ENCODE data around the gene PPP1R18.

DNA sequence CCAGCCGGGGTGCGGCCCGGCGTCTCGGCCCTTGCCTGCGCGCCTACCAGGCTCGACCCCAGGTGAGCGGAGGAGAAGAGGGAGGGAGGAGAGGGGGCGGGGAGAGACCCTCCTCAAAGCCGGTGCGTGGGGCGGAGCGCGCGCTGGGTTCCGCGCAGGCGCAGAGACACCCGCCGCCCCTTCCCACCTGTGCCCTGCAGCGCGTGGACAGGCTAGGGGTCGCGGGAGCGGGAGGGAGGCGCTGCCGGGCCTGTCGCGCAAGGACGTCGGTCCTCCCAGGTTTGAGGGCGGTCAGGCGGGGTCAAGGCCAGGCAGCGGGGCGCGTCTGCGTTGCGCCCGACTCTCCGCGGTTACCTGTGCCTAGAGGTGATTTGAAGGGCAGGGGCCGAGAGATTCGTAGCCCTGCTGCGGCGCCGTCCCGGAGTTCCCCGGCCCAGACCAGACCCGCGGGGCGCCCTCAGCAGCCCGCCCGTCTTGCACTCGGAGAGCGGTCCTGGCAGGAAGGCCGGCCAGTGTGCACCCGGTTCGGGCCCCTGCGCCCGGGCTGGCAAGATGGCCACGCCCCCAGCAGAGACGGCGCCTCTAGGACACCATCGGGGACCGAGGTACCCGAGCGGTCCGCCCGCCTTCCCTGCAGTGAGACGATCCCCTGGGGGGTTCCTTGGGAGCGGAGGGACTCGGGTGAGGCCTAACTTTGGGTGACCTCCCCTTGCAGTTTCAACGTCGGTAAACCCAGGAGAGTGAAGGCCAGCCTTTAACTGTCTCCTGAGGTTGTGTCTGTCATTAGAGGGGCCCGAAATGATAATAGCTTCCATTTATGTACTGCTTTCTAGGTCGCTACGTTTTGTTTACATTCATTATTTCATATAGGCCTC, 39.0 kb downstream of the PPP1R18 start:
- TF ChIP-seq, protein P1, sequence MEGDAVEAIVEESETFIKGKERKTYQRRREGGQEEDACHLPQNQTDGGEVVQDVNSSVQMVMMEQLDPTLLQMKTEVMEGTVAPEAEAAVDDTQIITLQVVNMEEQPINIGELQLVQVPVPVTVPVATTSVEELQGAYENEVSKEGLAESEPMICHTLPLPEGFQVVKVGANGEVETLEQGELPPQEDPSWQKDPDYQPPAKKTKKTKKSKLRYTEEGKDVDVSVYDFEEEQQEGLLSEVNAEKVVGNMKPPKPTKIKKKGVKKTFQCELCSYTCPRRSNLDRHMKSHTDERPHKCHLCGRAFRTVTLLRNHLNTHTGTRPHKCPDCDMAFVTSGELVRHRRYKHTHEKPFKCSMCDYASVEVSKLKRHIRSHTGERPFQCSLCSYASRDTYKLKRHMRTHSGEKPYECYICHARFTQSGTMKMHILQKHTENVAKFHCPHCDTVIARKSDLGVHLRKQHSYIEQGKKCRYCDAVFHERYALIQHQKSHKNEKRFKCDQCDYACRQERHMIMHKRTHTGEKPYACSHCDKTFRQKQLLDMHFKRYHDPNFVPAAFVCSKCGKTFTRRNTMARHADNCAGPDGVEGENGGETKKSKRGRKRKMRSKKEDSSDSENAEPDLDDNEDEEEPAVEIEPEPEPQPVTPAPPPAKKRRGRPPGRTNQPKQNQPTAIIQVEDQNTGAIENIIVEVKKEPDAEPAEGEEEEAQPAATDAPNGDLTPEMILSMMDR (IDR thresholded peaks at IDR 0.05), result no peak
- TF ChIP-seq POLR2A (IDR thresholded peaks at IDR 0.05), result peak; percentile 18 to 67 (median 61)

Measured in body of pancreas (tissue), 4 donors.